CD4-positive, alpha-beta T cell treated with Interleukin-4 for 4 hours (primary cell): ENCODE measurements around the gene ZDHHC16.

ENCODE experiments used
- DNase-seq: peaks from one replicate; pipeline ENCODE4 v3.0.0-alpha.2; 2020

Gene ZDHHC16

GRCh38 chr10:97481071-97481470 lies 35.1 kb downstream of the ZDHHC16 start:
- no peak for DNase-seq

GRCh38 chr10:97482381-97482780 lies 36.4 kb downstream of the ZDHHC16 start:
- DNase-seq = no peak

- no peak for DNase-seq
These were observed 37.5 kb downstream of the ZDHHC16 start for GRCh38 chr10:97483506-97483905.

- no peak for DNase-seq
These were observed 37.9 kb downstream of the ZDHHC16 start for GRCh38 chr10:97483921-97484320.

DNA sequence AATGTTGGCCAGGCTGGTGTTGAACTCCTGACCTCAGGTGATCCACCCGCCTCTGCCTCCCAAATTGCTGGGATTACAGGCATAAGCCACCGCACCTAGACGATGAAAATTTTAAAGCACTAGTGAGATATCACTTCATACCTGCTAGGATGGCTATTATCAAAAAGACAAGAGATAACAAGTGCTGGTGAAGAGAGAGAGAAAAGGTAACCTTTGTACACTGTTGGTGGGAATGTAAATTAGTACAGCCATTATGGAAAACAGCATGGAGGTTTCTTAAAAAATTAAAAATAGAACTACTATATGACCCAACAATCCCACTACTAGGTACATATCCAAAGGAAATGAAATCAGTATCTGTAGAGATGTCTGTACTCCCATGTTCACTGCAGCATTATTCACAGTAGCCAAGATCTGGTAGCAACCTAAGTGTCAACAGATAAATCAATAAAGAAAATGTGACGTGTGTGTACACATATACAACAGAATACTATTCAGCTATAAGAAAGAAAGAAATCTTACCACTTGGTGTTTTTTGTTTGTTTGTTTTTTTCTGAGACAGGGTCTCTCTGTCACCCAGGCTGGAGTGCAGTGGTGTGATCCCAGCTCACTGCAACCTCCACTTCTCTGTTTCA lies 39.8 kb downstream of the ZDHHC16 start:
- DNase-seq = no peak

GRCh38 chr10:97490592-97490991 lies 44.6 kb downstream of the ZDHHC16 start:
- no peak for DNase-seq

DNA sequence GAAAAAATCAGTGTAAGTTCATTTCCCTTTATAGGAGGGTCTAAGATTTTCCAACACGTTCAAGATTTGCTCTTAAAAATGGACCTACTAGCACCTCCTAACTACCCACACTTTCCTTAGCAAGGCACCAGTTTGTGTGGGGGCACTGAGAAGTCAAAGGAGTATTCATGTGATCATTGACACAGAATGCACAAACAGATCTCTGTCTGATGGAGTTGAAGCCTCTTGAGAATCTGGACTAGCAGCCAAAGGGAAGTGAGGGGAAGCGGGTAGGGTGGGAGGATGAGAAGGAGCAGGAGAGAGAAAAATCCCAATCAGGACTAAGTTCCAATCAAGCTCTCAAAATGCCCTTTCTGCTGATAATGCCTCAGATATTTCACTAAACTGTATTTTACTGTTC lies 48.2 kb downstream of the ZDHHC16 start:
- no peak for DNase-seq

GRCh38 chr10:97494863-97495506 lies 49.0 kb downstream of the ZDHHC16 start:
- DNase-seq = peak; percentile 5

DNA sequence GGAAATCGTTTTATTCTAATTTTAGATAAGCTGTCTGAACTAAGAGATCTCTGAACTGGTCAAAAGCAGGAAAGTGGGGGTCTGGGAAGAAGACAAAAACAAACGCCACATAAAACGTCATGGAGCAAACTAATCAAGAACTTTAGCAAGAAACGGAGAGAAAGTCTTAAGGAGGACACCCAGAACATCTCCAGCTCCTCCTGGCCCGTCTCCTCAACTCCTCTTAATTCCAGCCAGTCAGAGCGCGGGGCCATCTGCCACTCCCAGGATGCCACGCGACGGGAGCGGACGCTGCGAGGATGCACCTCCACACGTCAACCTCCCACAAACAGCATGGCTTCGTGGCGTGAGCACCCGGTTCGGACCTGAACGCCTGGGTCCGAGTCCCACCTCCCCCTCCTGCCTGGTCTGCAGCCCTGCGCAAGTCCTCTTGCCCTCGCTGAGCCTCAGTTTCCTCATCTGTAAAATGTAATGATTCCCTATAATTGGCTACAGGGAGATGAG lies 51.6 kb downstream of the ZDHHC16 start:
- DNase-seq = peak; percentile 62

DNA sequence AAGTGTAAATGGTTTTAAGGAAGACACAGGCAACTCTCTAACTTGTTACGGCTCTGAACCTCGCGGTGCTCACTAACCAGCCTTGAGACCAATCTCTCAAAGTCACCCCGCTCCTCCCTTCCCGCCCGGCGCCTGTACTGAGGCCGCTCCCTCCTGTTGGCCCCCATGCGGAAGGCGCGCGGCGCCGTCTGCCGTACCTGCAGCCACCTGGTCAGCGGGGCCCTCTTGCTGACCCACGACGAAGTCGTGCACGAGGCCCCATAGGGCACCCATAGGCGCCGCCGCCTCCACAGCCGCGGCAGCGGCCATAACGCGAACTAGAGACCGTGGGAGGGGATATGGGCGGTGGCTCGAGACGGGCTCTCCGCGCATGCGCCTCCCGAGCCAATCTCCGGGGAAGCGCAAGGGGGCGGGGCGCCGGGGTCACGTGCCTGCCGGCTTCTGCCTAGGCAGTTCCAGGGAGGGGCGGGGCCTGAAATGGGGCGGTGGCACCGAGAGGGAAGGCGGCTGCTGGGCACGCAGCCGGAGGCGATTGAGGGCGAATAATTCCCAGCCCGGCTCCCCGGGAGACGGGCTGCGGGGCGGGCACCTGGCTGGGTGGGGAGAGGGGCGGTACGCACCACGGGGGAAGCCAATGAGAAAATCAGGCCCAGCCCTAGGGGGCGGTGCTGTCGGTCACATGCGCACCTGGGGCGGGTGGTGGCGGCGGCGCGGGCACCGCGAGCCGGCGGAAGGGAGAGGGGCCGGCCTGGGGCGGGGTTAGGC lies 52.3 kb downstream of the ZDHHC16 start, which contains the start of gene MMS19:
TSS of gene MMS19 (minus strand) at position 347 of the 765 bp plus-strand sequence. CDS start at position 309, 38 bp downstream.
- peak; percentile 97 for DNase-seq

DNA sequence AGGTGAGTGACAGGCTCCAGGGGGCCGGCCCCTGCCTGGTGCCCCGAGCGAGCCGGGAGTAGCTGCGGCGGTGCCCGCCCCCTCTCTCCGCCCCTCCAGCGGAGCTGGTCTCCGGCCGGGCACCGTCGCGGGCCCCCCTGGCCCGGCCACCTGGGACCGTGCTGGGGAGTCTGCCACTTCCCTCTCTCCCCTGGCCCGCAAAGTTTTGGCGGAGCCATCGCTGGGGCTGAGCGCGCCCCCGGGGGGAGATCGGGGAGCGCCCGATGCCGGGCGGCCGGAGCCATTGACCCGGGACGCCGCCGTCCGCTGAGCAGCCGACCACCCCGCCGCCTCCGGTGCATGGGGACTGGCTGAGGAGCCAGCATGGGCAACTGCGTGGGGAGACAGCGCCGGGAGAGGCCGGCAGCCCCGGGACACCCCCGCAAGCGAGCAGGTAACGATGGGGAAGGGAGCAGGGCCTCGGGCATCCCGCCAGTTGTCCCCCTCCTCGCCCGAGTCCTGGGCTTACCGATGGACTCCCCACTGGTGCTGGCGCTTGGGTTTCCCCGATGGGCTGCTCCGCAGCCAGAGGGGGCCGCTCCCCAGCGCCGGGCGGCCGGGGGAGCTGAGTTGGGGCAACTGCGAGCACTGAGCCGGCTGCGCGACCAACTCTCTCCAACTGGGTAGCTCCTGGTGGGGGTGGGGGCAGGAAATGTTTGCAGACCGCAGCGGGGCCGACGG lies 53.0 kb downstream of the ZDHHC16 start, which contains the start of gene UBTD1:
TSS of gene UBTD1 (plus strand) at position 84 of the 720 bp plus-strand sequence. CDS start at position 364, 280 bp downstream.
- DNase-seq = peak; percentile 3

- no peak for DNase-seq
These were observed 53.8 kb downstream of the ZDHHC16 start for GRCh38 chr10:97499561-97500296.

DNA sequence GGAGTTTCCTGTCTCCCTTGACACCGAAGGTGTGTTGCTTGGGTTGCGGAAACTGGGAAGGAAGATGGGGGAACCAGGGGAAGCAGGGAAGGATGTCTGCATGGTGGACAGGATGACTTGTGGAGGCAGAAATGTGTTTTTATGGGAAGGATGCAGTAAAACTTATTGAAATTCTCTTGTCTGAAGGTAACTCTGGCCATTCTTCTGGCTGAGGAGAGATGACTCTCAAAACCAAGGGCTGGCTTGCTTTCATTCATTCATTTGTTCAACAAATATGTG lies 54.3 kb downstream of the ZDHHC16 start:
- DNase-seq = no peak

DNA sequence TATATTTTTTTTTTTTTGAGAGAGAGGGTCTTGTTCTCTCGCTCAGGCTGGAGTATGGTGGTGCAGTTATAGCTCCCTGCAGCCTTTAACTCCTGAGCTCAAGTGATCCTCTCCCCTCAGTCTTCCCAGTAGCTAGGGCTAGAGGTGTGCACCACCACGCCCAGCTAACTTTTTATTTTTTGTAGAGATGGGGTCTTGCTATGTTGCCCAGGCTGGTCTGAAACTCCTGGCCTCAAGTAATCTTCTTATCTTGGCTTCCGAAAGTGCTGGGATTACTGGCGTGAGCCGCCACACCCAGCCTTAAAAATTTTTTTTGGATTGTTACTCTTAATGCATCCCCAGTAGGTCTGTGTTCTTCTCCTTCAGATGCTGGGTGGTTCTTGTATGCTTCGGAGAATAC lies 56.9 kb downstream of the ZDHHC16 start:
- DNase-seq = no peak

DNA sequence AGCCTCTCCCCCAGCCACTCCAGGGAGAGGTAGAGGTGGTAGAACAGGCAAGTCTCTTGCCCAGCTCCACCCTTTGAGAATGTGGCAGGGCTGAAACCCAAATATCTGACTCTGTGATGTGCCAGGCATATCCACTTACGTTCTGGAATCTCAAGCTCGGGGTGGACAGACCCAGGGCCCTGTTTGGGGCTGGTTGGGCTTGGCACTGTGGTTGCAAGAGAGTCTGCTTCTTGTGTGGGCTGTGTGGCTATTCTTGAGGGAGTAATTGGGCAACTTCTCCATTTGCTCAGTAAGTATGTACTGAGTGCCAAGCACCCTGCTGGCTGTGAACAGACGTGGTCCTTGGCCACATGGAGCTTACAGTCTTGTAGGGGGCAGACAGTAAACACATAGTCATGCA lies 57.4 kb downstream of the ZDHHC16 start:
- DNase-seq = no peak

DNA sequence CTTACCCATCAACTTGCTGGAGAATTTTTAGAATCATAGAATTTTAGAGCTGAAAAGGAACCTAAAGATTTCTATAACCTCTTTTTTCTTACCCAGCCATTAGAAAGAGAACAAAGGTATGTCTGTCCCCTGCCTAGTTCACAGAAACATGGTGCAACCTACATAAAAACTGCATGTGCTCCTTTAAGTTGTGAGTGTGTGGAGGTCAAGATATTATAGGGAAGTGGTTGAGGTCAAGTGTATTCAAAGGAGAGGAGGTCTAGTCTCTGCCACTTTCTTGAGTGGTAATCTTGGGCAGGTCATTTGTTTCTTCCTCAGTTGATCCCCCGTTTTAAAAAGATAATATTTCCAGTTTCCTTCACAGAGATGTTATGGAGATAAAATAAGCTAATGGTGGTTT lies 59.2 kb downstream of the ZDHHC16 start:
- no peak for DNase-seq

DNA sequence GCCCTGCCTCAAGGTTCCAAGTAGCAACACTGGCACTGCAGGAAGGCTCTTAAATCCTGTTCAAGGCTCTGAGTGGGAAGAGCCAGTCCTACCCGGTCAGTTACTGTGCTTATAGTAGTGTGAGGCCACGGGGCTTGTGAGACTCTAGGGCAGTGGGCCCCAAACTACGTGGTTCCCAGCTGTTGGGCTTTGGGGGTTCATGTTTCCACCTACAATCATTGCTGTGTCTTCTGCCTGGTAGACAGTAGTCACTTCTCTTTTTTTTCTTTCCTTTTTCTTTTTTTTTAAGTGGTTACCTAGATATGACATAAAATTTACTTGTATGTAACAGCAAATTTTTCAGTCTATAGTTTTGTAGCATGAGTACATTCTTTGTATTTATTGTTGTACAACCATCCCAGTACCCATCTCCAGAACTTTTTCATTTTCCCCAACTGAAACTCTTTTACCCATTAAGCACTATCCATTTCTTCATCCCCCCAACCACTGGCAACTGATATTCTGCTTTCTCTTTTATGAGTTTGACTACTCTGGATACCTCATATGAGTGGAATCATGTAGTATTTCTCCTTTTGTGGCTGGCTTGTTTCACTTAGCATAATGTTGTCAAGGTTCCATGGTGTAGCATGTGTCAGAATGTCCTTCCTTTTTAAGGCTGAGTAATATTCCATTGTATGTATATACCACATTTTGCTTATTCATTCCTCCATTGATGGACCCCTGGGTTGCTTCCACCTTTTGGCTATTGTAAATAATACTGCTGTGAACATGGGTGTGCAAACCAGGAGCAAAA lies 60.4 kb downstream of the ZDHHC16 start:
- no peak for DNase-seq
